Mesenteric fat pad (tissue), 1 donor: Measurements from ENCODE around the gene PCDHA9. TPM values are rescaled to one million over a fixed set of nuclear protein-coding genes. Genes with fewer than 3 reads are reported as not detected.
"Not testable (repeated sequence)": the region's sequence is repeated elsewhere in the genome, so short reads cannot be mapped to it uniquely, and the experiment has no call there.

Experiments
- DNase-seq: peaks from one replicate; pipeline ENCODE4 v3.0.0-alpha.2; 2020; ENCODE audit warnings: low spot score
- total RNA-seq: library from RNA; stranded (reverse); fragmentation: NEBNext Ultra II Directional; extraction: Animal tissue kit (Norgen Biotek cat#: 25700); gene quantifications from one replicate; pipeline ENCODE4 v1.2.1, GENCODE V29; 2021
- donor health status: DM: yes; HTN: yes; CAD: no.

PCDHA9 gene
- total RNA-seq, 1 donor from 2014 or later = 0.22 TPM

DNA sequence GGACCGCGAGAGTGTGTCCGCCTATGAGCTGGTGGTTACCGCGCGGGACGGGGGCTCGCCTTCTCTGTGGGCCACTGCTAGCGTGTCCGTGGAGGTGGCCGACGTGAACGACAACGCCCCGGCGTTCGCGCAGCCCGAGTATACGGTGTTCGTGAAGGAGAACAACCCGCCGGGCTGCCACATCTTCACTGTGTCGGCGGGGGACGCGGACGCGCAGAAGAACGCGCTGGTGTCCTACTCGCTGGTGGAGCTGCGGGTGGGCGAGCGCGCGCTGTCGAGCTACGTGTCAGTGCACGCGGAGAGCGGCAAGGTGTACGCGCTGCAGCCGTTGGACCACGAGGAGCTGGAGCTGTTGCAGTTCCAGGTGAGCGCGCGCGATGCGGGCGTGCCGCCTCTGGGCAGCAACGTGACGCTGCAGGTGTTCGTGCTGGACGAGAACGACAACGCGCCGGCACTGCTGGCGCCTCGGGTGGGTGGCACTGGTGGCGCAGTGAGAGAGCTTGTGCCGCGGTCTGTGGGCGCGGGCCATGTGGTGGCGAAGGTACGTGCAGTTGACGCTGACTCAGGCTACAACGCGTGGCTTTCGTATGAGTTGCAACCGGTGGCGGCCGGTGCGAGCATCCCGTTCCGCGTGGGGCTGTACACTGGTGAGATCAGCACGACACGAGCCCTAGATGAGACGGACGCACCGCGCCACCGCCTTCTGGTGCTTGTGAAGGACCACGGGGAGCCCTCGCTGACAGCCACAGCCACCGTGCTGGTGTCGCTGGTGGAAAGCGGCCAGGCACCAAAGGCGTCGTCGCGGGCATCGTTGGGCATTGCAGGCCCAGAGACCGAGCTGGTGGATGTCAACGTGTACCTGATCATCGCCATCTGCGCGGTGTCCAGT lies 12.3 kb upstream of the PCDHA9 start:
- peak; percentile 89 for DNase-seq

- DNase-seq = peak; percentile 72
These were observed 6.9 kb upstream of the PCDHA9 start, which contains the start of gene PCDHA8 for GRCh38 chr5:140840978-140841962. PCDHA8 (plus strand) TSS chr5:140841187; CDS start chr5:140841322, 135 bp downstream.

GRCh38 chr5:140842798-140843733 lies 5.1 kb upstream of the PCDHA9 start:
- DNase-seq = peak; percentile 74

- peak; percentile 82 for DNase-seq
These were observed 1.9 kb downstream of the PCDHA9 start for GRCh38 chr5:140849831-140850634.

- DNase-seq = no peak
These were observed 7.8 kb downstream of the PCDHA9 start, which contains the start of gene PCDHA10 for GRCh38 chr5:140855772-140856674. PCDHA10 (plus strand) TSS chr5:140855897; CDS start chr5:140856049, 152 bp downstream.

DNA sequence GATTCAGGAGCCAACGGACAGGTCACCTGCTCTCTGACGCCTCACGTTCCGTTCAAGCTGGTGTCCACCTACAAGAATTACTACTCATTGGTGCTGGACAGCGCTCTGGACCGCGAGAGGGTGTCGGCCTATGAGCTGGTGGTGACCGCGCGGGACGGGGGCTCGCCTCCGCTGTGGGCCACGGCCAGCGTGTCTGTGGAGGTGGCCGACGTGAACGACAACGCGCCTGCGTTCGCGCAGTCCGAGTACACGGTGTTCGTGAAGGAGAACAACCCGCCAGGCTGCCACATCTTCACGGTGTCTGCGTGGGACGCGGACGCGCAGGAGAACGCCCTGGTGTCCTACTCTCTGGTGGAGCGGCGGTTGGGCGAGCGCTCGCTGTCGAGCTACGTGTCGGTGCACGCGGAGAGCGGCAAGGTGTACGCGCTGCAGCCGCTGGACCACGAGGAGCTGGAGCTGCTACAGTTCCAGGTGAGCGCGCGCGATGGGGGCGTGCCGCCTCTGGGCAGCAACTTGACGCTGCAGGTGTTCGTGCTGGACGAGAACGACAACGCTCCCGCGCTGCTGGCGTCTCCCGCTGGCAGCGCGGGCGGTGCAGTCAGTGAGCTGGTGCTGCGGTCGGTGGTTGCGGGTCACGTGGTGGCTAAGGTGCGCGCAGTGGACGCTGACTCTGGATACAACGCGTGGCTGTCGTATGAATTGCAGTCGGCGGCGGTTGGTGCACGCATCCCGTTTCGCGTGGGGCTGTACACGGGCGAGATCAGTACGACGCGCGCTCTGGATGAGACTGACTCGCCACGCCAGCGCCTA lies 9.2 kb downstream of the PCDHA9 start:
- DNase-seq = no peak

GRCh38 chr5:140857987-140858240 lies 9.7 kb downstream of the PCDHA9 start:
- DNase-seq = no peak

DNA sequence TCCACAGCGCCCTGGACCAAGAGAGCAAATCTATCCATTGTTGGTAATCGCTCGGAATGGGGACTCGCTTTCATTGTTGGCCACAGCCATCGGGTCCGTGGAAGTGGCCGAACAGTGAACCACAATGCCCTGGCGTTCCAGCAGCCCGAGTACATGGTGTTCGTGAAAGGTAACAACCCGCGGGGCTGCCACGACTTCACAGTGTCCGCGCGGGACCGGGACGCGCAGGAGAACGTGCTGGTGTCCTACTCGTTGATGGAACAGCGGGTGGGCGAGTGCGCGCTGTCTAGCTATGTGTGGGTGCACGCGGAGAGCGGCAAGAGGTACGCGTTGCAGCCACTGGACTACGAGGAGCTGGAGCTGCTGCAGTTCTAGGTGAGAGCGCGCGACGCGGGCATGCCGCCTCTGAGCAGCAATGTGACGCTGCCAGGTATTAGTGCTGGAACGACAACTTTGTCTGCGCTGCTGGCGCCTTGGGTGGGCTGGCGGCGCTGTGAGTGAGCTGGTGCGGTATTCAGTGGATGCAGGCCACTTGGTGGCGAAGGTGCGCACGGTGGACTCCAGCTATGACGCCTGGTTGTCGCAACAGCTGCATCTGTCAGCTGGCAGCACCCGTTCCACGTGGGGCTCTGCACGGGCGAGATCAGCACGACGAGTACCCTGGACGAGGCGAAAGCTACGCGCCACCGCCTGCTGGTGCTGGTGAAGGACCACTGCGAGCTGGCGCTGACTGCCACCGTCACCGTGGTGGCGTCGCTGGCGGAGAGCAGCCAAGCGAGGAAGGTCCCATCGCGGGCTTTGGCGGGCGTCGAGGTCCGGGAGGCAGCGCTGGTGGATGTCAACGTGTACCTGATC lies 14.5 kb downstream of the PCDHA9 start:
- DNase-seq = no peak

GRCh38 chr5:140868721-140869554 lies 20.8 kb downstream of the PCDHA9 start, which contains the start of gene PCDHA11:
PCDHA11 (plus strand) TSS chr5:140868957; CDS start chr5:140869104, 147 bp downstream.
- no peak for DNase-seq

DNA sequence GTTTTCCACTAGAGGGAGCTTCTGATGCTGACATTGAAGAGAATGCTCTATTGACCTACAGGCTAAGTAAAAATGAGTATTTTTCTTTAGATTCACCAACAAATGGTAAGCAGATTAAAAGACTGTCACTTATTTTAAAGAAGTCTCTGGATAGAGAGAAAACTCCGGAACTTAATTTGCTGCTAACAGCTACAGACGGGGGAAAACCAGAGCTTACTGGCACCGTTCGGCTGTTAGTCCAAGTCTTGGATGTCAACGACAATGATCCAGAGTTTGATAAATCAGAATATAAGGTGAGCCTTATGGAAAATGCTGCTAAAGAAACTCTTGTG lies 21.3 kb downstream of the PCDHA9 start:
- DNase-seq = no peak

- no peak for DNase-seq
These were observed 22.3 kb downstream of the PCDHA9 start for GRCh38 chr5:140870221-140871201.

GRCh38 chr5:140875085-140876065 lies 27.2 kb downstream of the PCDHA9 start, which contains the start of gene PCDHA12:
PCDHA12 (plus strand) TSS chr5:140875308; CDS start chr5:140875473, 165 bp downstream.
- no peak for DNase-seq

DNA sequence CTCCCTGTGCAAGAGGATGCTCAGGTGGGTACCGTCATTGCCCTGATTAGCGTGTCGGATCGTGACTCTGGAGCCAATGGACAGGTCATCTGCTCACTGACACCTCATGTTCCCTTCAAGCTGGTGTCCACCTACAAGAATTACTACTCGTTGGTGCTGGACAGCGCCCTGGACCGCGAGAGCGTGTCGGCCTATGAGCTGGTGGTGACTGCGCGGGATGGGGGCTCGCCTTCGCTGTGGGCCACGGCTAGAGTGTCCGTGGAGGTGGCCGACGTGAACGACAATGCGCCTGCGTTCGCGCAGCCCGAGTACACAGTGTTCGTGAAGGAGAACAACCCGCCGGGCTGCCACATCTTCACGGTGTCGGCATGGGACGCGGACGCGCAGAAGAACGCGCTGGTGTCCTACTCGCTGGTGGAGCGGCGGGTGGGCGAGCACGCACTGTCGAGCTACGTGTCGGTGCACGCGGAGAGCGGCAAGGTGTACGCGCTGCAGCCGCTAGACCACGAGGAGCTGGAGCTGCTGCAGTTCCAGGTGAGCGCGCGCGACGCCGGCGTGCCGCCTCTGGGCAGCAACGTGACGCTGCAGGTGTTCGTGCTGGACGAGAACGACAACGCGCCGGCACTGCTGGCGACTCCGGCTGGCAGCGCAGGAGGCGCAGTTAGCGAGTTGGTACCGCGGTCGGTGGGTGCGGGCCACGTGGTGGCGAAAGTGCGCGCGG lies 28.5 kb downstream of the PCDHA9 start:
- not testable (repeated sequence) for DNase-seq
